ENCODE measurements around the gene SLC2A8. TPM values are rescaled to one million over a fixed set of nuclear protein-coding genes. Genes with fewer than 3 reads are reported as not detected.

Gene SLC2A8
- total RNA-seq, 4 donors from 2014 or later, result 19.8 to 31.2 (median 25.7) TPM

- in situ Hi-C loops (cut with MboI; ENCODE audit: low sequenced_read_pairs in 4 of 4), result loop anchor here in 1 of 4 donors (25.0 kb wide), 1 partner anchor 452 kb away; no protein-coding TSS in a partner anchor
Observed at GRCh38 chr9:127389381-127390247, 7.4 kb upstream of the SLC2A8 start.

GRCh38 chr9:127390248-127390545, 6.8 kb upstream of the SLC2A8 start:
- no peak overlapping the region for H3K4me3 ChIP-seq
- H3K27ac ChIP-seq, result no peak overlapping the region
- no peaks in the 10 kb centered on the region for H3K36me3 ChIP-seq
- no peaks in the 10 kb centered on the region for H3K4me1 ChIP-seq
- H3K9me3 ChIP-seq, result no peaks in the 10 kb centered on the region
- TF ChIP-seq CTCF (IDR thresholded peaks at IDR 0.05 in 4 of 5, conservative IDR thresholded peaks at IDR 0.05 in 1 of 5), result no peak
- TF ChIP-seq POLR2A (IDR thresholded peaks at IDR 0.05), result no peak
- in situ Hi-C loops (cut with MboI; ENCODE audit: low sequenced_read_pairs in 4 of 4) (loop anchor here in 1 of 4 donors (25.0 kb wide), 1 partner anchor 453 kb away; no protein-coding TSS in a partner anchor), intact Hi-C loops (cut with DNase I; ENCODE audit: low total_unique reads) (no loop called here)
- no peaks in the 10 kb centered on the region for H3K27me3 ChIP-seq
- no peak for DNase-seq
- no peak for ATAC-seq

More at GRCh38 chr9:127389381-127390247, 7.4 kb upstream of the SLC2A8 start:
- ATAC-seq, result no peak
- H3K27me3 ChIP-seq, result no peaks in the 10 kb centered on the region
- no peaks in the 10 kb centered on the region for H3K36me3 ChIP-seq
- H3K4me1 ChIP-seq, result no peaks in the 10 kb centered on the region
- H3K4me3 ChIP-seq, result no peak overlapping the region
- H3K27ac ChIP-seq, result no peak overlapping the region
- no peak for DNase-seq
- H3K9me3 ChIP-seq, result no peaks in the 10 kb centered on the region
- no peak for TF ChIP-seq POLR2A (IDR thresholded peaks at IDR 0.05)
- TF ChIP-seq CTCF (IDR thresholded peaks at IDR 0.05 in 4 of 5, conservative IDR thresholded peaks at IDR 0.05 in 1 of 5), result no peak
- intact Hi-C loops (cut with DNase I; ENCODE audit: low total_unique reads), result no loop called here

GRCh38 chr9:127390563-127390962, 6.4 kb upstream of the SLC2A8 start:
- no peak overlapping the region for H3K27ac ChIP-seq
- no peaks in the 10 kb centered on the region for H3K36me3 ChIP-seq
- H3K9me3 ChIP-seq, result no peaks in the 10 kb centered on the region
- ATAC-seq (no peak), DNase-seq (no peak)
- intact Hi-C loops (cut with DNase I; ENCODE audit: low total_unique reads), result no loop called here
- H3K27me3 ChIP-seq, result no peaks in the 10 kb centered on the region
- no peaks in the 10 kb centered on the region for H3K4me1 ChIP-seq
- no peak overlapping the region for H3K4me3 ChIP-seq
- in situ Hi-C loops (cut with MboI; ENCODE audit: low sequenced_read_pairs in 4 of 4), result loop anchor here in 1 of 4 donors (25.0 kb wide), 1 partner anchor 453 kb away; no protein-coding TSS in a partner anchor
- TF ChIP-seq POLR2A (IDR thresholded peaks at IDR 0.05) (no peak), CTCF (IDR thresholded peaks at IDR 0.05 in 4 of 5, conservative IDR thresholded peaks at IDR 0.05 in 1 of 5) (no peak)

GRCh38 chr9:127392166-127392565, 4.8 kb upstream of the SLC2A8 start:
- DNase-seq, result no peak
- Histone ChIP-seq H3K27ac (no peak overlapping the region), H3K4me3 (no peak overlapping the region), H3K27me3 (no peaks in the 10 kb centered on the region), H3K9me3 (no peaks in the 10 kb centered on the region), H3K4me1 (peaks cover 6 to 8% of the 10 kb centered on the region in 2 donors), H3K36me3 (no peaks in the 10 kb centered on the region)
- in situ Hi-C loops (cut with MboI; ENCODE audit: low sequenced_read_pairs in 4 of 4) (loop anchor here in 1 of 4 donors (25.0 kb wide), 1 partner anchor 455 kb away; no protein-coding TSS in a partner anchor), intact Hi-C loops (cut with DNase I; ENCODE audit: low total_unique reads) (no loop called here)
- ATAC-seq, result no peak
- TF ChIP-seq POLR2A (IDR thresholded peaks at IDR 0.05), result no peak
- no peak for TF ChIP-seq CTCF (IDR thresholded peaks at IDR 0.05 in 4 of 5, conservative IDR thresholded peaks at IDR 0.05 in 1 of 5)
